GM21367 (cell line): ENCODE measurements around the gene HNRNPH2.

Source experiments
- ATAC-seq: cut with Tn5 transposase; IDR thresholded peaks from one replicate; pipeline ENCODE4 v1.9.1; 2021; ENCODE audit not compliant: unreplicated experiment

Gene HNRNPH2

GRCh38 chrX:101407748-101408531 is at the start of gene HNRNPH2, which contains the start of gene GLA:
Gene HNRNPH2, plus strand, starts transcription at chrX:101408222. Its CDS starts 3,767 bp downstream, at chrX:101411989.
Gene GLA, minus strand, starts transcription at chrX:101407925. Its CDS starts 22 bp downstream, at chrX:101407903.
- ATAC-seq = peak; percentile 87

GRCh38 chrX:101359966-101360365 is 48.1 kb upstream of the HNRNPH2 start:
- ATAC-seq = no peak

GRCh38 chrX:101360390-101360789 is 47.6 kb upstream of the HNRNPH2 start:
- no peak for ATAC-seq

- ATAC-seq = no peak
These were observed 45.9 kb upstream of the HNRNPH2 start for GRCh38 chrX:101362116-101362515.

GRCh38 chrX:101362757-101363156 is 45.3 kb upstream of the HNRNPH2 start:
- ATAC-seq = no peak

- ATAC-seq = no peak
These were observed 42.7 kb upstream of the HNRNPH2 start for GRCh38 chrX:101365301-101365795.

- no peak for ATAC-seq
These were observed 39.2 kb upstream of the HNRNPH2 start for GRCh38 chrX:101368800-101369199.

GRCh38 chrX:101369687-101370086 is 38.3 kb upstream of the HNRNPH2 start:
- no peak for ATAC-seq

GRCh38 chrX:101370888-101371504 is 37.0 kb upstream of the HNRNPH2 start:
- peak; percentile 64 for ATAC-seq

GRCh38 chrX:101377547-101377946 is 30.5 kb upstream of the HNRNPH2 start:
- no peak for ATAC-seq

- ATAC-seq = peak; percentile 78
These were observed 24.3 kb upstream of the HNRNPH2 start for GRCh38 chrX:101383679-101384205.

- ATAC-seq = no peak
These were observed 22.9 kb upstream of the HNRNPH2 start for GRCh38 chrX:101385026-101385684.

GRCh38 chrX:101385795-101386541 is 22.1 kb upstream of the HNRNPH2 start, which contains the start of gene BTK:
Gene BTK, minus strand, starts transcription at chrX:101386191. Its CDS starts 10,907 bp downstream, at chrX:101375284.
- ATAC-seq = peak; percentile 63

GRCh38 chrX:101386542-101386885 is 21.5 kb upstream of the HNRNPH2 start:
- no peak for ATAC-seq

GRCh38 chrX:101388604-101389003 is 19.4 kb upstream of the HNRNPH2 start:
- no peak for ATAC-seq

- peak; percentile 84 for ATAC-seq
These were observed 17.1 kb upstream of the HNRNPH2 start, which contains the start of gene RPL36A for GRCh38 chrX:101390664-101391525. Gene RPL36A, plus strand, starts transcription at chrX:101391011. Its CDS starts 33 bp downstream, at chrX:101391044.

GRCh38 chrX:101391831-101392230 is 16.2 kb upstream of the HNRNPH2 start:
- no peak for ATAC-seq

- no peak for ATAC-seq
These were observed 14.3 kb upstream of the HNRNPH2 start for GRCh38 chrX:101393530-101394305.

GRCh38 chrX:101394372-101394771 is 13.7 kb upstream of the HNRNPH2 start:
- ATAC-seq = no peak
